HEK293 (cell line): ENCODE measurements around the gene TMEM19.

Source experiments
- PRDM1 ChIP-seq: fragments of 450-650 bp; formaldehyde crosslinking; IDR thresholded peaks from 2 replicates; pipeline ENCODE4; 2016; ENCODE audit warnings: missing biosample characterization, missing genetic modification characterization
- RBAK ChIP-seq: fragments of 450-650 bp; formaldehyde crosslinking; IDR thresholded peaks from 2 replicates; pipeline ENCODE4 v1.5.1; 2016; ENCODE audit warnings: missing biosample characterization, missing genetic modification characterization
- ZNF274 ChIP-seq, 2 experiments: fragments of 200-500 bp in 1 of 2; fragments of 450-650 bp in 1 of 2; sonication (Bioruptor generic) in 1 of 2; formaldehyde crosslinking in 1 of 2; IDR thresholded peaks; 2 replicates each; pipeline versions ENCODE4 v1.5.1 to v1.6.1; 2014 to 2016; ENCODE audit warnings: borderline replicate concordance in 1 of 2, inconsistent platforms in 1 of 2, low read length in 1 of 2, missing biosample characterization in 1 of 2, missing genetic modification characterization in 1 of 2
- ZNF561 ChIP-seq: fragments of 450-650 bp; IDR thresholded peaks from 2 replicates; pipeline ENCODE4 v1.5.1; 2018; ENCODE audit warnings: missing biosample characterization, missing genetic modification characterization, borderline replicate concordance
- TF ChIP-seq, protein P1 (sequence below): fragments of 450-650 bp; formaldehyde crosslinking; IDR thresholded peaks from 2 replicates; pipeline ENCODE4 v1.5.1; 2016; ENCODE audit warnings: missing biosample characterization, missing genetic modification characterization
- TF ChIP-seq, protein P2 (sequence below): fragments of 450-650 bp; formaldehyde crosslinking; IDR thresholded peaks from 2 replicates; pipeline ENCODE4 v1.5.1; 2016; ENCODE audit warnings: missing biosample characterization, missing genetic modification characterization
- TF ChIP-seq, protein P3 (sequence below): fragments of 450-650 bp; formaldehyde crosslinking; IDR thresholded peaks from 2 replicates; pipeline ENCODE4 v1.5.1; 2017; ENCODE audit warnings: missing biosample characterization, missing genetic modification characterization
- TF ChIP-seq, protein P4 (sequence below): fragments of 450-650 bp; formaldehyde crosslinking; IDR thresholded peaks from 2 replicates; pipeline ENCODE4 v1.5.1; 2016; ENCODE audit warnings: missing biosample characterization, missing genetic modification characterization, low read depth

DNA sequence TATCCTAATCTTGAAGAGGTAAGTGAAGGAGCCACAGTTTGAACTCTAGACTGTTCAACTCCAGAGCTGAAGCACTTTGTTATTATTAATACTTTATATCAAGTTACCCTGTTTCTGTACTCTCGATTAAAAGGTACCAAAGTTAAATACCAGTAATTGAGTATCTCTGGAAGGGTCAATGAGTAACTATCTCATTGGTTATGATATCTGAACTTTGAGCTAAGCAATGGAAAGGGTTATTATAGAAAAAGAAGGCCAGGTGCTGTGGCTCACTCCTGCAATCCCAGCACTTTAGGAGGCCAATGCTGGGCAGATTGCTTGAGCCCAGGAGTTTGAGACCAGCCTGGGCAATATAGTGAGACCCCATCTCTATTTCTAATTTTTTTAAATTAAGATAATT is 9.9 kb downstream of the TMEM19 start:
- TF ChIP-seq, protein P1, sequence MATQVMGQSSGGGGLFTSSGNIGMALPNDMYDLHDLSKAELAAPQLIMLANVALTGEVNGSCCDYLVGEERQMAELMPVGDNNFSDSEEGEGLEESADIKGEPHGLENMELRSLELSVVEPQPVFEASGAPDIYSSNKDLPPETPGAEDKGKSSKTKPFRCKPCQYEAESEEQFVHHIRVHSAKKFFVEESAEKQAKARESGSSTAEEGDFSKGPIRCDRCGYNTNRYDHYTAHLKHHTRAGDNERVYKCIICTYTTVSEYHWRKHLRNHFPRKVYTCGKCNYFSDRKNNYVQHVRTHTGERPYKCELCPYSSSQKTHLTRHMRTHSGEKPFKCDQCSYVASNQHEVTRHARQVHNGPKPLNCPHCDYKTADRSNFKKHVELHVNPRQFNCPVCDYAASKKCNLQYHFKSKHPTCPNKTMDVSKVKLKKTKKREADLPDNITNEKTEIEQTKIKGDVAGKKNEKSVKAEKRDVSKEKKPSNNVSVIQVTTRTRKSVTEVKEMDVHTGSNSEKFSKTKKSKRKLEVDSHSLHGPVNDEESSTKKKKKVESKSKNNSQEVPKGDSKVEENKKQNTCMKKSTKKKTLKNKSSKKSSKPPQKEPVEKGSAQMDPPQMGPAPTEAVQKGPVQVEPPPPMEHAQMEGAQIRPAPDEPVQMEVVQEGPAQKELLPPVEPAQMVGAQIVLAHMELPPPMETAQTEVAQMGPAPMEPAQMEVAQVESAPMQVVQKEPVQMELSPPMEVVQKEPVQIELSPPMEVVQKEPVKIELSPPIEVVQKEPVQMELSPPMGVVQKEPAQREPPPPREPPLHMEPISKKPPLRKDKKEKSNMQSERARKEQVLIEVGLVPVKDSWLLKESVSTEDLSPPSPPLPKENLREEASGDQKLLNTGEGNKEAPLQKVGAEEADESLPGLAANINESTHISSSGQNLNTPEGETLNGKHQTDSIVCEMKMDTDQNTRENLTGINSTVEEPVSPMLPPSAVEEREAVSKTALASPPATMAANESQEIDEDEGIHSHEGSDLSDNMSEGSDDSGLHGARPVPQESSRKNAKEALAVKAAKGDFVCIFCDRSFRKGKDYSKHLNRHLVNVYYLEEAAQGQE (tag by site-specific recombination) = no peak
- TF ChIP-seq, protein P2, sequence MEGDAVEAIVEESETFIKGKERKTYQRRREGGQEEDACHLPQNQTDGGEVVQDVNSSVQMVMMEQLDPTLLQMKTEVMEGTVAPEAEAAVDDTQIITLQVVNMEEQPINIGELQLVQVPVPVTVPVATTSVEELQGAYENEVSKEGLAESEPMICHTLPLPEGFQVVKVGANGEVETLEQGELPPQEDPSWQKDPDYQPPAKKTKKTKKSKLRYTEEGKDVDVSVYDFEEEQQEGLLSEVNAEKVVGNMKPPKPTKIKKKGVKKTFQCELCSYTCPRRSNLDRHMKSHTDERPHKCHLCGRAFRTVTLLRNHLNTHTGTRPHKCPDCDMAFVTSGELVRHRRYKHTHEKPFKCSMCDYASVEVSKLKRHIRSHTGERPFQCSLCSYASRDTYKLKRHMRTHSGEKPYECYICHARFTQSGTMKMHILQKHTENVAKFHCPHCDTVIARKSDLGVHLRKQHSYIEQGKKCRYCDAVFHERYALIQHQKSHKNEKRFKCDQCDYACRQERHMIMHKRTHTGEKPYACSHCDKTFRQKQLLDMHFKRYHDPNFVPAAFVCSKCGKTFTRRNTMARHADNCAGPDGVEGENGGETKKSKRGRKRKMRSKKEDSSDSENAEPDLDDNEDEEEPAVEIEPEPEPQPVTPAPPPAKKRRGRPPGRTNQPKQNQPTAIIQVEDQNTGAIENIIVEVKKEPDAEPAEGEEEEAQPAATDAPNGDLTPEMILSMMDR (tag by site-specific recombination) = no peak
- no peak for TF ChIP-seq ZNF274 (IDR thresholded peaks at IDR 0.05; ENCODE audit: low read length)
- TF ChIP-seq ZNF274 (tag by site-specific recombination; IDR thresholded peaks at IDR 0.05; ENCODE audit: borderline replicate concordance) = no peak
- TF ChIP-seq PRDM1 (tag by site-specific recombination) = no peak
- no peak for TF ChIP-seq RBAK
- TF ChIP-seq ZNF561 (tag by site-specific recombination) = no peak
- TF ChIP-seq, protein P3, sequence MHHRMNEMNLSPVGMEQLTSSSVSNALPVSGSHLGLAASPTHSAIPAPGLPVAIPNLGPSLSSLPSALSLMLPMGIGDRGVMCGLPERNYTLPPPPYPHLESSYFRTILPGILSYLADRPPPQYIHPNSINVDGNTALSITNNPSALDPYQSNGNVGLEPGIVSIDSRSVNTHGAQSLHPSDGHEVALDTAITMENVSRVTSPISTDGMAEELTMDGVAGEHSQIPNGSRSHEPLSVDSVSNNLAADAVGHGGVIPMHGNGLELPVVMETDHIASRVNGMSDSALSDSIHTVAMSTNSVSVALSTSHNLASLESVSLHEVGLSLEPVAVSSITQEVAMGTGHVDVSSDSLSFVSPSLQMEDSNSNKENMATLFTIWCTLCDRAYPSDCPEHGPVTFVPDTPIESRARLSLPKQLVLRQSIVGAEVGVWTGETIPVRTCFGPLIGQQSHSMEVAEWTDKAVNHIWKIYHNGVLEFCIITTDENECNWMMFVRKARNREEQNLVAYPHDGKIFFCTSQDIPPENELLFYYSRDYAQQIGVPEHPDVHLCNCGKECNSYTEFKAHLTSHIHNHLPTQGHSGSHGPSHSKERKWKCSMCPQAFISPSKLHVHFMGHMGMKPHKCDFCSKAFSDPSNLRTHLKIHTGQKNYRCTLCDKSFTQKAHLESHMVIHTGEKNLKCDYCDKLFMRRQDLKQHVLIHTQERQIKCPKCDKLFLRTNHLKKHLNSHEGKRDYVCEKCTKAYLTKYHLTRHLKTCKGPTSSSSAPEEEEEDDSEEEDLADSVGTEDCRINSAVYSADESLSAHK (tag by site-specific recombination) = no peak
- TF ChIP-seq, protein P4, sequence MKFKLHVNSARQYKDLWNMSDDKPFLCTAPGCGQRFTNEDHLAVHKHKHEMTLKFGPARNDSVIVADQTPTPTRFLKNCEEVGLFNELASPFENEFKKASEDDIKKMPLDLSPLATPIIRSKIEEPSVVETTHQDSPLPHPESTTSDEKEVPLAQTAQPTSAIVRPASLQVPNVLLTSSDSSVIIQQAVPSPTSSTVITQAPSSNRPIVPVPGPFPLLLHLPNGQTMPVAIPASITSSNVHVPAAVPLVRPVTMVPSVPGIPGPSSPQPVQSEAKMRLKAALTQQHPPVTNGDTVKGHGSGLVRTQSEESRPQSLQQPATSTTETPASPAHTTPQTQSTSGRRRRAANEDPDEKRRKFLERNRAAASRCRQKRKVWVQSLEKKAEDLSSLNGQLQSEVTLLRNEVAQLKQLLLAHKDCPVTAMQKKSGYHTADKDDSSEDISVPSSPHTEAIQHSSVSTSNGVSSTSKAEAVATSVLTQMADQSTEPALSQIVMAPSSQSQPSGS (tag by site-specific recombination) = no peak
